OCI-LY1 (cell line): Measurements from ENCODE around the gene SBK3.

Source experiments
- H2AFZ ChIP-seq: fragments of 200-600 bp; sonication (generic), shearing (Covaris generic); 2 replicates; pipeline ENCODE4 v1.6.0; 2014; ENCODE audit warnings: antibody characterized with exemption, mild to moderate bottlenecking, low read length
- H3F3A ChIP-seq: fragments of 200-600 bp; sonication (generic), shearing (Covaris generic); 2 replicates; pipeline ENCODE4 v1.6.0; 2014; ENCODE audit warnings: mild to moderate bottlenecking, antibody characterized with exemption, low read length, moderate library complexity; ENCODE audit not compliant: insufficient read depth
- H3K27ac ChIP-seq: fragments of 200-600 bp; sonication (generic); 2 replicates; pipeline ENCODE4 v1.5.1; 2014; ENCODE audit warnings: low read length, mixed run types, mild to moderate bottlenecking, low read depth; ENCODE audit not compliant: poor library complexity, severe bottlenecking
- H3K27me3 ChIP-seq: fragments of 200-600 bp; sonication (generic); 2 replicates; pipeline ENCODE4 v1.6.0; 2014; ENCODE audit warnings: antibody characterized with exemption, mild to moderate bottlenecking, low read length, moderate library complexity; ENCODE audit not compliant: insufficient read depth
- H3K36me3 ChIP-seq: fragments of 200-600 bp; sonication (generic); 2 replicates; pipeline ENCODE4 v1.6.1; 2014; ENCODE audit warnings: mild to moderate bottlenecking, antibody characterized with exemption, low read length, moderate library complexity, mixed read lengths; ENCODE audit not compliant: insufficient read depth
- H3K4me1 ChIP-seq: fragments of 200-600 bp; sonication (generic); 2 replicates; pipeline ENCODE4 v1.5.1; 2014; ENCODE audit warnings: mild to moderate bottlenecking, low read length, moderate library complexity; ENCODE audit not compliant: insufficient read depth, severe bottlenecking
- H3K4me2 ChIP-seq: fragments of 200-600 bp; sonication (generic), shearing (Covaris generic); 2 replicates; pipeline ENCODE4 v1.6.1; 2014; ENCODE audit warnings: low read length
- H3K4me3 ChIP-seq: fragments of 200-600 bp; sonication (generic); 2 replicates; pipeline ENCODE4 v1.5.1; 2014; ENCODE audit warnings: low read length, low read depth, mild to moderate bottlenecking, mixed read lengths; ENCODE audit not compliant: poor library complexity, severe bottlenecking
- H3K79me2 ChIP-seq: fragments of 200-600 bp; shearing (Covaris generic); 2 replicates; pipeline ENCODE4 v1.6.1; 2016; ENCODE audit warnings: mixed run types, low read length, mixed read lengths; ENCODE audit not compliant: insufficient read depth
- H3K9ac ChIP-seq: fragments of 200-600 bp; sonication (generic), shearing (Covaris generic); 2 replicates; pipeline ENCODE4 v1.6.1; 2014; ENCODE audit warnings: mild to moderate bottlenecking, low read length, mixed read lengths
- H3K9me2 ChIP-seq: fragments of 200-600 bp; sonication (generic), shearing (Covaris generic); 2 replicates; pipeline ENCODE4 v1.6.1; 2014; ENCODE audit warnings: low read depth, mild to moderate bottlenecking, low read length, mixed read lengths
- H3K9me3 ChIP-seq: fragments of 200-600 bp; shearing (Covaris generic); 2 replicates; pipeline ENCODE4 v1.6.1; 2014; ENCODE audit warnings: low read length, mixed read lengths
- H4K20me1 ChIP-seq: fragments of 200-600 bp; sonication (generic), shearing (Covaris generic); 2 replicates; pipeline ENCODE4 v1.6.0; 2016; ENCODE audit warnings: mild to moderate bottlenecking, low read length; ENCODE audit not compliant: insufficient read depth
- CTCF ChIP-seq: fragments of 200-600 bp; sonication (generic), shearing (Covaris generic); IDR thresholded peaks from 2 replicates; pipeline ENCODE4 v1.5.1; 2017; ENCODE audit warnings: mild to moderate bottlenecking, antibody characterized with exemption, low read length, moderate library complexity, mixed read lengths
- EZH2 ChIP-seq: fragments of 200-600 bp; sonication (generic), shearing (Covaris generic); IDR thresholded peaks from 2 replicates; pipeline ENCODE4 v1.8.0; 2017; ENCODE audit warnings: borderline replicate concordance, mixed run types, mild to moderate bottlenecking, antibody characterized with exemption, low read length, moderate library complexity, mixed read lengths

The SBK3 gene

GRCh38 chr19:55567708-55568328 is 22.5 kb upstream of the SBK3 start:
- Histone ChIP-seq H3K4me1 (no peaks in the 10 kb centered on the region), H3K4me3 (no peak overlapping the region), H3F3A (no peaks in the 10 kb centered on the region), H3K9ac (no peak overlapping the region), H3K4me2 (no peak overlapping the region), H3K9me3 (no peaks in the 10 kb centered on the region), H3K9me2 (no peaks in the 10 kb centered on the region), H3K36me3 (no peaks in the 10 kb centered on the region), H3K79me2 (no peaks in the 10 kb centered on the region), H2AFZ (no peak overlapping the region), H3K27me3 (no peaks in the 10 kb centered on the region; the same call in 1 of the 2 replicates), H3K27ac (no peak overlapping the region), H4K20me1 (no peaks in the 10 kb centered on the region)
- TF ChIP-seq CTCF (no peak), EZH2 (no peak)

- TF ChIP-seq CTCF, result no peak
- no peak for TF ChIP-seq EZH2
- Histone ChIP-seq H3K9me2 (no peaks in the 10 kb centered on the region), H3F3A (no peaks in the 10 kb centered on the region), H2AFZ (no peak overlapping the region), H3K27me3 (peaks cover 3% of the 10 kb centered on the region; the same call in 1 of the 2 replicates), H3K36me3 (no peaks in the 10 kb centered on the region), H3K9ac (no peak overlapping the region), H4K20me1 (no peaks in the 10 kb centered on the region), H3K4me3 (no peak overlapping the region), H3K4me2 (no peak overlapping the region), H3K79me2 (no peaks in the 10 kb centered on the region), H3K27ac (no peak overlapping the region), H3K9me3 (no peaks in the 10 kb centered on the region), H3K4me1 (no peaks in the 10 kb centered on the region)
Measured at GRCh38 chr19:55566823-55567222, 21.5 kb upstream of the SBK3 start.

- Histone ChIP-seq H2AFZ (no peak overlapping the region), H4K20me1 (no peaks in the 10 kb centered on the region), H3K9me2 (no peaks in the 10 kb centered on the region), H3K4me3 (no peak overlapping the region), H3K9ac (no peak overlapping the region), H3K4me1 (no peaks in the 10 kb centered on the region), H3K36me3 (no peaks in the 10 kb centered on the region; the same call in 1 of the 2 replicates), H3K9me3 (no peaks in the 10 kb centered on the region), H3K27ac (no peak overlapping the region), H3F3A (no peaks in the 10 kb centered on the region), H3K4me2 (no peak overlapping the region), H3K27me3 (peaks cover 9% of the 10 kb centered on the region; the same call in 1 of the 2 replicates), H3K79me2 (no peaks in the 10 kb centered on the region)
- TF ChIP-seq EZH2, result no peak
- TF ChIP-seq CTCF, result no peak
Measured at GRCh38 chr19:55563261-55563690, 17.9 kb upstream of the SBK3 start.
